CD4-positive, alpha-beta T cell (primary cell): Measurements from ENCODE around the gene MPV17. TPM values are rescaled to one million over a fixed set of nuclear protein-coding genes. Genes with fewer than 3 reads are reported as not detected.
"Not testable (repeated sequence)": the region's sequence is repeated elsewhere in the genome, so short reads cannot be mapped to it uniquely, and the experiment has no call there.

Source experiments
- ATAC-seq: fragments of 200-7000 bp; cut with Tn5 transposase; one replicate; pipeline ENCODE4 v1.10.0; 2022; ENCODE audit warnings: mild to moderate bottlenecking; ENCODE audit not compliant: poor library complexity
- CTCF ChIA-PET: fragments of 350-600 bp; sonication (Branson Sonifier 250); formaldehyde crosslinking; loops from one replicate; lab custom pipeline; 2021; ENCODE audit warnings: antibody characterized with exemption, inconsistent platforms; lab: Charles Lee
- POLR2A ChIA-PET: fragments of 350-600 bp; sonication (Branson Sonifier 250); formaldehyde crosslinking; loops from one replicate; lab custom pipeline; 2021; ENCODE audit warnings: antibody characterized with exemption, inconsistent platforms; lab: Charles Lee
- DNase-seq, 14 experiments: peaks; one replicate each; pipeline ENCODE4 v3.0.0-alpha.2; 2013 to 2020; ENCODE audit warnings: mixed read lengths in 2 of 14
- H3K27ac ChIP-seq, 2 donors: one replicate each; pipeline versions ENCODE4 v1.5.1 to v1.7.0; 2013; ENCODE audit warnings: low read length in 2 of 2, low read depth in 1 of 2, mild to moderate bottlenecking in 1 of 2
- H3K27me3 ChIP-seq, 2 experiments: 1 replicate in 1 of 2; 2 replicates in 1 of 2; pipeline versions ENCODE4 v1.6.1 to v1.7.0; 2013; ENCODE audit warnings: low read length in 2 of 2, control low read depth in 1 of 2, mild to moderate bottlenecking in 1 of 2, moderate library complexity in 1 of 2; ENCODE audit not compliant: insufficient read depth in 2 of 2, control insufficient read depth in 1 of 2
- H3K36me3 ChIP-seq: one replicate; pipeline ENCODE4 v1.6.1; 2013; ENCODE audit warnings: low read length, control low read depth; ENCODE audit not compliant: insufficient read depth
- H3K4me1 ChIP-seq: one replicate; pipeline ENCODE4 v1.6.1; 2013; ENCODE audit warnings: low read length, control low read depth; ENCODE audit not compliant: insufficient read depth
- H3K4me3 ChIP-seq: one replicate; pipeline ENCODE4 v1.5.1; 2013; ENCODE audit warnings: mild to moderate bottlenecking, low read length, moderate library complexity
- H3K9me3 ChIP-seq, 2 experiments: 1 replicate in 1 of 2; 2 replicates in 1 of 2; pipeline versions ENCODE4 v1.6.1 to v1.7.0; 2013; ENCODE audit warnings: low read length in 2 of 2, mild to moderate bottlenecking in 2 of 2, control low read depth in 1 of 2, moderate library complexity in 1 of 2; ENCODE audit not compliant: control insufficient read depth in 1 of 2, insufficient read depth in 1 of 2
- H3K27ac Mint-ChIP-seq: one replicate; pipeline ENCODE4 v1.8.0; 2020; ENCODE audit warnings: mixed read lengths
- H3K27me3 Mint-ChIP-seq: one replicate; pipeline ENCODE4 v1.8.0; 2021; ENCODE audit warnings: mixed read lengths
- H3K36me3 Mint-ChIP-seq: one replicate; pipeline ENCODE4 v1.8.0; 2021; ENCODE audit warnings: low read depth, mixed read lengths
- H3K4me1 Mint-ChIP-seq: one replicate; pipeline ENCODE4 v1.8.0; 2021; ENCODE audit warnings: low read depth, mixed read lengths
- H3K4me3 Mint-ChIP-seq: one replicate; pipeline ENCODE4 v1.8.0; 2020; ENCODE audit warnings: mild to moderate bottlenecking, mixed read lengths
- H3K9me3 Mint-ChIP-seq: one replicate; pipeline ENCODE4 v1.8.0; 2020; ENCODE audit warnings: mixed read lengths
- intact Hi-C, 2 experiments: fragments of 100-400 bp; cut with DNase I in 1 of 2; cut with micrococcal nuclease in 1 of 2; formaldehyde crosslinking; loops; one replicate each; pipeline versions ENCODE4 v1.15.1 to v1.9.0; 2023 to 2025; cut with DNase I, micrococcal nuclease
- total RNA-seq, 174 experiments: library from RNA in 2 of 174; stranded (reverse) in 2 of 174; gene quantifications; one replicate each; pipeline ENCODE4 v1.2.3 and lab custom pipeline; 2021 to 2026
- TF ChIP-seq, protein P1 (sequence below): fragments of 200-600 bp; IDR thresholded peaks from one replicate; pipeline ENCODE4 v1.8.0; 2022; ENCODE audit warnings: antibody characterized with exemption, mild to moderate bottlenecking

The MPV17 gene
- total RNA-seq, 2 experiments from 2014 or later, result 29.3 to 31.0 TPM

DNA sequence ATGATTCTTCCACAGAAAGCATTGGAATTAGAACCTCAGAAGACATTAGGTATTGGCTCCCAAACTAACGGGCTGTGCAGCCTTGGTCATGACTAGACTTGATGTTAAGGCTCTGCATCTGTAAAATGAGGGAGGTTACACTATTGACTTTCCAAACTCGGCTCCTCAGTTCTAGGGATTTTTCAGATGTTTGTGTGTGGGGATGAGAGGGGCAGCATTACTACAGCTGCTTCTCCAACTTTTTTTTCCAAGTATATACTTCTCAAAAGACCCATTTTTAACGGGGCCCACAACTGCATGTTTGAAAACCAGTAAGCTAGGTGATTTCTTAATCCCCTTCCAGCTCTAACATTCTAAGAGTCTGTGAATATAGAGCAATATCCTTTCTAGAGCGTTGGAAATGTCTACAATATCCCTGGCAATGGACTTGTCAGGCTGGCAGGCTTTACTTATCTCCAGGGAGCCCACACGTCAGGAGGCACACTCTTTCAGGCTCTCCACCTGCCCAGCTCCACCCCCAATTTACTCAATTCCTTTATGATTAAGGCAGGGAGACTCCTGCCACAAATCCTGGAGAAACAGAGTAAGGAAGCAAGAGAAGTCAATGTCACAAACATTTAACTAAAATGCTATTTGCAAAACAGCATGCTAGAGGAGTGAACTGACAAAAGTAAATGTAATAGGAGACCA is 844 bp upstream of the MPV17 start:
- DNase-seq (no peak), ATAC-seq (no peak)
- Mint-ChIP-seq H3K4me3 (peak overlapping the region; percentile 100), H3K9me3 (no peaks in the 10 kb centered on the region), H3K4me1 (peaks cover 31% of the 10 kb centered on the region), H3K36me3 (peaks cover 57% of the 10 kb centered on the region), H3K27me3 (no peaks in the 10 kb centered on the region), H3K27ac (peak overlapping the region; percentile 98)
- Histone ChIP-seq H3K27me3 (no peaks in the 10 kb centered on the region), H3K4me1 (peaks cover 25% of the 10 kb centered on the region), H3K9me3 (no peaks in the 10 kb centered on the region), H3K36me3 (peaks cover 24% of the 10 kb centered on the region), H3K4me3 (peak overlapping the region; percentile 86), H3K27ac (peak overlapping the region; percentile 90 to 93)
- intact Hi-C loops, result loop anchor here (1.0 to 5.0 kb wide), 5 partner anchors 33 to 259 kb away; partner anchors contain the start of genes GTF3C2 (in 2 of the 2), ATRAID (in 1 of the 2), NRBP1 (in 1 of the 2) and SLC5A6 (in 1 of the 2)
- ChIA-PET CTCF (interaction anchor here (1.0 to 1.4 kb wide), 4 partner anchors 21 to 360 kb away, joined by 3 to 4 read pairs (median 4); partner anchors contain the start of gene SNX17), POLR2A (interaction anchor here (1.3 to 2.3 kb wide), 13 partner anchors 10 to 538 kb away, joined by 4 to 24 read pairs (median 8); partner anchors contain the start of genes AGBL5, CCDC121, CENPA and GPN1)
- TF ChIP-seq, protein P1, sequence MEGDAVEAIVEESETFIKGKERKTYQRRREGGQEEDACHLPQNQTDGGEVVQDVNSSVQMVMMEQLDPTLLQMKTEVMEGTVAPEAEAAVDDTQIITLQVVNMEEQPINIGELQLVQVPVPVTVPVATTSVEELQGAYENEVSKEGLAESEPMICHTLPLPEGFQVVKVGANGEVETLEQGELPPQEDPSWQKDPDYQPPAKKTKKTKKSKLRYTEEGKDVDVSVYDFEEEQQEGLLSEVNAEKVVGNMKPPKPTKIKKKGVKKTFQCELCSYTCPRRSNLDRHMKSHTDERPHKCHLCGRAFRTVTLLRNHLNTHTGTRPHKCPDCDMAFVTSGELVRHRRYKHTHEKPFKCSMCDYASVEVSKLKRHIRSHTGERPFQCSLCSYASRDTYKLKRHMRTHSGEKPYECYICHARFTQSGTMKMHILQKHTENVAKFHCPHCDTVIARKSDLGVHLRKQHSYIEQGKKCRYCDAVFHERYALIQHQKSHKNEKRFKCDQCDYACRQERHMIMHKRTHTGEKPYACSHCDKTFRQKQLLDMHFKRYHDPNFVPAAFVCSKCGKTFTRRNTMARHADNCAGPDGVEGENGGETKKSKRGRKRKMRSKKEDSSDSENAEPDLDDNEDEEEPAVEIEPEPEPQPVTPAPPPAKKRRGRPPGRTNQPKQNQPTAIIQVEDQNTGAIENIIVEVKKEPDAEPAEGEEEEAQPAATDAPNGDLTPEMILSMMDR, result no peak

DNA sequence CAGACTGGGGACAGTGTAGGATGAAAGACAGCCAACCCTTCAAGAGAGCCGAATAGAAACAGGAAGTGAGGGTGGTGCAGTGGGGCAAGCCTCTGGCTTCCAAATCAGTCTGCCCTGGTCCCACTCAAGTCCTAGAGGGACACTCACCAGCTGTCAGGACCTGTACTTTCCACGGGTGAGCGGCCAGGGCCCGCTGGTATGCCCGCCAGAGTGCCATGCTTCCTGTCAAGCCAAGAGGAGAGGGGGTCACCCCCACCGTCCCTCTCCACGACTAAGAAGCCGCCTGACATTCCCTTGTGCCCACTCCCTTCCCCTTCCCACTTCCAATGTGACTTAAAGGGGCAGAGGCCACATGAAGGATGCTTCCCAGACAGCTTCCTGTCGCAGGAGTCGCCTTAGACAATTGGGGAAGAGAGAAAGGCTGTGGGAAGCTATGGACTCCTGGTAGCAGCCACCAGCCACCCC is 564 bp downstream of the MPV17 start:
- Histone ChIP-seq H3K9me3 (no peaks in the 10 kb centered on the region), H3K4me3 (peak overlapping the region; percentile 86), H3K27me3 (no peaks in the 10 kb centered on the region), H3K4me1 (peaks cover 25% of the 10 kb centered on the region), H3K27ac (peak overlapping the region; percentile 90 to 93), H3K36me3 (peaks cover 13% of the 10 kb centered on the region)
- POLR2A ChIA-PET, result interaction anchor here (0.6 to 2.3 kb wide), 18 partner anchors 8 to 536 kb away, joined by 3 to 24 read pairs (median 6); partner anchors contain the start of genes AGBL5, ATRAID, CCDC121 and CENPA
- DNase-seq (peak in 4 of 14 experiments; percentile 4 to 46 (median 30)), ATAC-seq (peak; percentile 9)
- H3K4me3 Mint-ChIP-seq, result peak overlapping the region; percentile 100
- TF ChIP-seq, protein P1, result no peak
- H3K36me3 Mint-ChIP-seq, result peaks cover 47% of the 10 kb centered on the region
- H3K9me3 Mint-ChIP-seq, result no peaks in the 10 kb centered on the region
- no peaks in the 10 kb centered on the region for H3K27me3 Mint-ChIP-seq
- CTCF ChIA-PET, result interaction anchor here (0.5 to 1.4 kb wide), 3 partner anchors 10 to 48 kb away, joined by 3 read pairs; partner anchors contain the start of genes EIF2B4 and SNX17
- intact Hi-C loops, result loop anchor here in 1 of 2 experiments (2.0 to 5.0 kb wide), 4 partner anchors 34 to 260 kb away; partner anchors contain the start of genes ATRAID, GTF3C2, NRBP1 and SLC5A6
- H3K27ac Mint-ChIP-seq, result peak overlapping the region; percentile 98
- peaks cover 31% of the 10 kb centered on the region for H3K4me1 Mint-ChIP-seq

- Mint-ChIP-seq H3K4me1 (peaks cover 31% of the 10 kb centered on the region), H3K9me3 (no peaks in the 10 kb centered on the region), H3K27ac (peak overlapping the region; percentile 98), H3K4me3 (peak overlapping the region; percentile 100), H3K36me3 (peaks cover 34% of the 10 kb centered on the region), H3K27me3 (no peaks in the 10 kb centered on the region)
- Histone ChIP-seq H3K4me3 (no peak overlapping the region), H3K27me3 (no peaks in the 10 kb centered on the region), H3K36me3 (peaks cover 12% of the 10 kb centered on the region), H3K9me3 (no peaks in the 10 kb centered on the region), H3K4me1 (peaks cover 25% of the 10 kb centered on the region), H3K27ac (no peak overlapping the region)
- DNase-seq (peak in 2 of 14 experiments; percentile 20 to 63), ATAC-seq (no peak)
- intact Hi-C loops, result loop anchor here in 1 of 2 experiments (5.0 kb wide), 3 partner anchors 106 to 261 kb away; partner anchors contain the start of genes ATRAID, NRBP1, SLC5A6 and ZNF512
- ChIA-PET CTCF (interaction anchor here (0.9 kb wide), 1 partner anchor 18 kb away, joined by 6 read pairs; no protein-coding TSS in a partner anchor), POLR2A (interaction anchor here (0.7 kb wide), 1 partner anchor 976 kb away, joined by 3 read pairs; no protein-coding TSS in a partner anchor)
- TF ChIP-seq, protein P1, result no peak
Observed at GRCh38 chr2:27320958-27321543, 1.8 kb downstream of the MPV17 start.

DNA sequence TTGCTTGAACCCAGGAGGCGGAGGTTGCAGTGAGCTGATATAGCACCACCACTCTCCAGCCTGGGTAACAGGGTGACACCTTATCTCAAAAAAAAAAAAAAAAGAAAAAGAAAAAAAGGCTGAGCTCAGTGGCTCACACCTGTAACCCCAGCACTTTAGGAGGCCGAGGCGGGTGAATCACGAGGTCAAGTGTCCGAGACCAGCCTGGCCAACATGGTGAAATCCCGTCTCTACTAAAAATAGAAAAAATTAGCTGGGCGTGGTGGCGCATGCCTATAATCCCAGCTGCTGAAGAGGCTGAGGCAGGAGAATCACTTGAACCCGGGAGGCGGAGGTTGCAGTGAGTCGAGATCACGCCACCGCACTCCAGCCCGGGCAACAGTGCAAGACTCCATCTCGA is 3.1 kb downstream of the MPV17 start:
- ATAC-seq, H3K27me3 ChIP-seq, H3K27ac ChIP-seq, H3K27me3 Mint-ChIP-seq, H3K9me3 ChIP-seq, POLR2A ChIA-PET, H3K4me3 Mint-ChIP-seq, H3K9me3 Mint-ChIP-seq, H3K27ac Mint-ChIP-seq, CTCF ChIA-PET, H3K4me3 ChIP-seq, DNase-seq: not testable (repeated sequence)
- peaks cover 28% of the 10 kb centered on the region for H3K36me3 Mint-ChIP-seq
- Histone ChIP-seq H3K36me3 (peaks cover 12% of the 10 kb centered on the region), H3K4me1 (peaks cover 25% of the 10 kb centered on the region)
- intact Hi-C loops, result loop anchor here in 1 of 2 experiments (5.0 kb wide), 3 partner anchors 107 to 262 kb away; partner anchors contain the start of genes ATRAID, NRBP1, SLC5A6 and ZNF512
- peaks cover 31% of the 10 kb centered on the region for H3K4me1 Mint-ChIP-seq
